Omental fat pad (tissue), 4 donors: ENCODE data around the gene PIAS2. TPM values are rescaled to one million over a fixed set of nuclear protein-coding genes. Genes with fewer than 3 reads are reported as not detected.

Source experiments
- ATAC-seq: fragments of 150-250 bp; one replicate; pipeline ENCODE4 v1.9.1; 2016; ENCODE audit warnings: mild to moderate bottlenecking, moderate library complexity; ENCODE audit not compliant: low FRiP score
- DNase-seq: peaks from one replicate; pipeline ENCODE4 v3.0.0-alpha.2; 2019; ENCODE audit warnings: low spot score
- CTCF ChIP-seq, 3 donors: fragments of 450-650 bp; IDR thresholded peaks; one replicate each; pipeline ENCODE4 v1.5.1; 2016 to 2017; ENCODE audit warnings: antibody characterized with exemption in 3 of 3, mild to moderate bottlenecking in 3 of 3, moderate library complexity in 2 of 3
- total RNA-seq, 4 donors: library from RNA; depleted of rRNA; stranded (reverse); fragments of >200 nt; gene quantifications; one replicate each; pipeline ENCODE4 v1.1.0, GENCODE V29; 2016

The PIAS2 gene
- total RNA-seq, 4 donors from 2014 or later = 17.7 to 24.9 (median 23.4) TPM

GRCh38 chr18:46831434-46831833 is 85.9 kb downstream of the PIAS2 start:
- DNase-seq = no peak
- ATAC-seq = no peak
- no peak for TF ChIP-seq CTCF (IDR thresholded peaks at IDR 0.05)

GRCh38 chr18:46830633-46831032 is 86.7 kb downstream of the PIAS2 start:
- DNase-seq = no peak
- no peak for ATAC-seq
- TF ChIP-seq CTCF (IDR thresholded peaks at IDR 0.05) = no peak

GRCh38 chr18:46829947-46830346 is 87.4 kb downstream of the PIAS2 start:
- TF ChIP-seq CTCF (IDR thresholded peaks at IDR 0.05) = no peak

GRCh38 chr18:46829531-46829930 is 87.8 kb downstream of the PIAS2 start:
- DNase-seq (no peak), ATAC-seq (no peak)
- no peak for TF ChIP-seq CTCF (IDR thresholded peaks at IDR 0.05)

More at GRCh38 chr18:46829947-46830346, 87.4 kb downstream of the PIAS2 start:
- DNase-seq (no peak), ATAC-seq (no peak)

GRCh38 chr18:46821856-46822711 is 95.2 kb downstream of the PIAS2 start:
- no peak for DNase-seq
- no peak for ATAC-seq
- TF ChIP-seq CTCF (IDR thresholded peaks at IDR 0.05) = no peak

- DNase-seq = no peak
- no peak for TF ChIP-seq CTCF (IDR thresholded peaks at IDR 0.05)
- ATAC-seq = no peak
These were observed 96.4 kb downstream of the PIAS2 start for GRCh38 chr18:46820863-46821262.

GRCh38 chr18:46815661-46816060 is 101.6 kb downstream of the PIAS2 start:
- ATAC-seq = no peak
- DNase-seq = no peak
- no peak for TF ChIP-seq CTCF (IDR thresholded peaks at IDR 0.05)
